Stimulated activated CD8-positive, alpha-beta memory T cell treated with anti-CD3 and anti-CD28 coated beads, Interleukin-12 subunit alpha, Interleukin-12 subunit beta, amount 100 ng/mL, for 24 hours (primary cell): Measurements from ENCODE around the gene IL17C.

Source experiments
- DNase-seq: peaks from one replicate; pipeline ENCODE4 v3.0.0-alpha.2; 2020; ENCODE audit errors: extremely low read depth

The IL17C gene

GRCh38 chr16:88610080-88610479 lies 28.3 kb upstream of the IL17C start:
- DNase-seq: no peak

DNA sequence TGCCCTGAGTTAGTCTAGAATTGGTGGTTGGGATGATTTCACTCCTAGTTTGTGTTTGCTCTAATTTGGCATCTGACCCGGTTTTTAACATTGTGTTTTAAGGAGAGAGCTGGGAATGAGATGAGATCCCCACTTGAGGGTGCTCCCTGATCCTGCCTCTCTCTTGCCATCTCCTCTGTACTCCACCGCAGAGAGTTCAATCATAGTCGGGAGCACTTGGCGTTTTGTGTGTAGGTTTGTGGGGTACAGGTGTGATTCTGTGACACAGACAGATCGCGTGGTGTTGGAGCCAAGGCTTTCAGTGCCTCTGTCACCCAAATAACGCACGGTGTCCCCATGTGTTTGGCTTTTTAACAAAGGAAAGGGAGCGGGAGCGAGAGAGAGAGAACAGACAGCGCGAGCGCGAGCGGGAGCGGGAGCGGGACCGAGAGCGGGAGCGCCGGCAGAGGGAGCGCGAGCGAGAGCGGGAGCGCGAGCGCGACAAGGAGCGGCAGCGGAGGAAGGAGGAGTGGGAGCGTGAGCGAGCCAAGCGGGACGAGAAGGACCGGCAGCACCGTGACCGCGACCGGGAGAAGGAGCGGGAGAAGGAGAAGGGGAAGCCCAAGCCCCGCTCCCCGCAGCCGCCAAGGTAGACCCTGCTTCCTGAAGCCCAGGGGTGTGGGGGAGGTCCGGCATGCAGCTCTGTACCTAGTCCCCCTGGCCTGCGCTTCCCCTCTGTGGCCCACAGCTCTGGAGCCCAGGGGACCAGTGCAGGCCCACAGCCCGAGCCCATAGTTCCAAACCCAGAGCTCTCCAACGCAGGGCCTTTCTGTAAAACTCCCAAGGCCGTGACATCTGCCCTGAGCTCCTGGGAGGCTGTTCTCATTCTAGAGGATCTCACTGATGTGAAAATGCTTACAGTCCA lies 27.2 kb upstream of the IL17C start:
- DNase-seq: no peak

GRCh38 chr16:88613293-88613692 lies 25.1 kb upstream of the IL17C start:
- DNase-seq: no peak

- no peak for DNase-seq
Measured at GRCh38 chr16:88613911-88614817, 24.2 kb upstream of the IL17C start.

- DNase-seq: no peak
Measured at GRCh38 chr16:88614818-88615580, 23.4 kb upstream of the IL17C start.

GRCh38 chr16:88616320-88616719 lies 22.1 kb upstream of the IL17C start:
- no peak for DNase-seq

GRCh38 chr16:88616736-88617135 lies 21.6 kb upstream of the IL17C start:
- DNase-seq: no peak

DNA sequence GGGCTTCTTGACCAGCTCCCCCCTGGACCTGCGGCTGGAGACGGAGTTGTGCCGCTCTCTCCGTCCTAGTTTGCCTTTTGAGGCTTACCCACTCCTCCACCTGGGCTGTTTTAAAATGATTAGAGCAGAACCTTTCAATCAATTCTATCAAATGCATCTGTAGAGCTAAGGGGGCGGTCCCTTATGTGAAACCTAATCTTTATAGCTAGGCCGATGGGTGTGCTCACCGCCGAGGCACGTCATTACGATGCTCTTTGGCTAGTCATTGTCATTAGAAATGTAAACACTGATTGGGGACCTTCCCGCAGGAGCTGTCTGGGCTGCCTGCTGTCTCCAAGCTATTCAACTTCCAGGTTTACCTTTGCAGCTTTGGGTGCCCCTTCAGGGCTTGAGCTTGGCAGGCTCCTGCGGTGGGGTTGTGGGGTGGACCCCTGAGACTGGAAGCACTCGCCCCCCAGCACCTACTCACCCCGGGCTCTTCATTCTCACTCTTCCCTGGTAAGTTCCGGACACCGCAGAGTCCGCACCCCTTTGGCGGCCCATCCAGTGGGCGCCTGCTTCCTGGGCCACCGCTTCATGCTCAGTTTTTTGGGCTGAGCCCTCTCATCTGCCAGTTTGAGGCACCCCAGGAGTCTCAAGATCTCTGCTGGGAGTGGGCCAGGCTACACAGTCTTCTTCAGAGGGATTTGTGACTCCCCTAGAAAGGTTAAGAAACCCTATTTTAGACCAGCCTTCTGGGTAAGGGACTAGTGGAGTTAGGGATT lies 20.9 kb upstream of the IL17C start:
- no peak for DNase-seq

DNA sequence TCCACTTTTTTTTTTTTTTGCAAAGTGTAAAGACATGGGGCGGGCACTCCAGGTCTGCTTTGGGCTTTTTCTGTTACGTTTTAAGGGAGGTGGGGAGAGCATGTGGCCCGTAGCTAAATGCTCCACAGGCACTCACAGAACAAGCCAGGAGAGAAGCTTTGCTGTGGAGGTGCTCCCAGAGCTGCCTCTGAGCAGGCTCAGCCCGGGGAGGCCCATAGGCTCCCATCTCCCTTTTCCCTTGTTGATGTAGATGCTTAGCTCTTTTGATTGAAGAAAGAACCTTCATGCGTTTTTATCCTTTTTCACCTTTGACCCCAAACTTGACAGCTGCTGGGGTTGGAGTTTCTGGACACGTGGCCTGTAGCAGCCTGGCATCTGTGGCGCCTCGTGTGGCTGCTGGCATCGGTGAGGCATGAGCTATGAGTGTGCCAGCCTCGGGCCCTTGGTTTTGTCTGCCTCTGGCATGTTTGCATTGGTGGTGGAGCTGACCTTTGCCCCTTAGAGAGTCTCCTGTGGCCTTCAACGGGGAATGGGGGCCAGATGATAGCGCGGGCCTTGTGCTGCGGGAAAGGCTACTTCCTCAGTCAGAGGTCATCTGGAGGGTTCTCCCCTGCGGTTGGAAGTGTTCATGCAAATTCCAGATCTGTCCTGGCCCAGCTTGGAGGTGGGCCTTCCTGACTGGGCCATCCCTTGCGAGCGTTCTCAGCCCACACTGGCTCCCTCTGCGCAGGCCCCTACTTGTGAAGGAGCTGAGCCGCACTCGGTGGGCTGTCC lies 20.0 kb upstream of the IL17C start:
- DNase-seq: no peak

GRCh38 chr16:88618956-88619667 lies 19.3 kb upstream of the IL17C start:
- DNase-seq: no peak

DNA sequence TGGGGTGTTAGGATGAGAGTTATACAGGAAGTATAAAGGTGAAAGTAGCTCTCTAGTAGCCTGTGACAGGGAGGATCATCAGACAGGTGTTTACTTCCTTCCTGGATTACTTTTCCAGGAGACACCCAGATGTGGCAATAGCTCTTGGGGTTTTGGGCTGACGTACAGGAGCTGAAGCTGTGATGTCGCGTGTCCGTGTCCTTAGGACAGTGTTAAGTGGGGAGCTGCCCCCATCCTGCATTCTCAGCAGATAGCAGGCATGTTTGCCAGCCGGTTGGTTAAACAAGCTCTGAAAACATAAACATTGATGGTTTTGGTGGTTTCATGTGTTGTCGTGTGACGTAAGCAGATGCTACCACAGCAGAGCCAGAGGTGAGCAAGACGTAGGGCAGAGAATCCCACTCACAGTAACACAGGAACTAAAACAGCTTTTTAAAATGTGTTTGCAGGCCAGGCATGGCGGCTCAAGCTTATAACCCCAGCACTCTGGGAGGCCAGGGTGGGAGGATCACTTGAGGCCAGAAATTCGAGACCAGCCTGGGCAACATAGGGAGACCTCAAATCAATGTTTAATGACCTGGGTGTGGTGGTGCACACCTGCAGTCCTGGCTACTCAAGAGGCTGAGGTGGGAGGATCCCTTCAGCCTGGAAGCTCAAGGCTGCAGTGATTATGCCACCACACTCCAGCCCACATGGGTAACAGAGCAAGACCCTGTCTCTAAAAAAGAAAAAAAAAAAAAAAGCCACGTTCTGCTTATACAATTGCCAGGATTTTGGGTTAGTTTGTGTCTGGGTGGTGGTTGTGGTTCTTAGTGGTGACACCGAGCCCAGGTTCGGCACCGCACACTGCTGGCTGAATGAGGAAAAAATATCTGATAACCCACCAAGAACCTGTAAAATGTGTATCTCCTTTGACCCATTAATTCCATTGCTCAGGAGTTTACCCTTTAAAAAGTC lies 18.2 kb upstream of the IL17C start:
- no peak for DNase-seq

GRCh38 chr16:88622125-88622524 lies 16.2 kb upstream of the IL17C start:
- no peak for DNase-seq

GRCh38 chr16:88622866-88623265 lies 15.5 kb upstream of the IL17C start:
- DNase-seq: no peak

GRCh38 chr16:88623858-88624257 lies 14.5 kb upstream of the IL17C start:
- DNase-seq: no peak

DNA sequence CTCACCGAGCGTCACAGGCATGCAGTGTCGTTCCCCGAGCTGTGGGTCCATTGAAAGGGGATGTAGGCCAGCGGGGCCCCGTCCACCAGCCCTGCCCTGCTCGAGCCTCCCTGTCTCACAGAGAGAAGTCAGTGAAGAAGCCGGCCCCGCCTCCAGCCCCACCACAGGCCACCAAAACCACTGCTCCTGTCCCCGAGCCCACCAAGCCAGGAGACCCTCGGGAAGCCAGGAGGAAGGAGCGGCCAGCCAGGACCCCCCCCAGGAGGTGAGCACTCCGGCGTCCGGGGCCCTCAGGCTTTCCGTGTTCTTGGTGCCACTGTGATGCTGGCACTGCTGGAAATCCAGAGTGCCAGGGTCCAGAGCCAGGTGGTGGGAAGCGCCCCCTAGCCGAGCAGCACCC lies 13.9 kb upstream of the IL17C start:
- DNase-seq: no peak

- DNase-seq: no peak
Measured at GRCh38 chr16:88624977-88625576, 13.3 kb upstream of the IL17C start.

GRCh38 chr16:88626646-88627045 lies 11.7 kb upstream of the IL17C start:
- no peak for DNase-seq
